NT2/D1 (cell line): ENCODE measurements around the gene TMEM126B.

ENCODE experiments used
- DNase-seq: peaks from one replicate; pipeline ENCODE4 v3.0.0-alpha.2; 2011; ENCODE audit warnings: low read depth, low spot score
- H3K27me3 ChIP-seq: 2 replicates; pipeline ENCODE4 v1.6.0; 2011; ENCODE audit warnings: mild to moderate bottlenecking; ENCODE audit not compliant: insufficient read length, insufficient read depth
- H3K36me3 ChIP-seq: 2 replicates; pipeline ENCODE4 v1.6.1; 2011; ENCODE audit warnings: mild to moderate bottlenecking, low read length, mixed read lengths; ENCODE audit not compliant: insufficient read depth, insufficient read length
- H3K4me1 ChIP-seq: 2 replicates; pipeline ENCODE4 v1.5.1; 2011; ENCODE audit not compliant: insufficient read depth, insufficient read length
- H3K4me3 ChIP-seq: 2 replicates; pipeline ENCODE4 v1.5.1; 2011; ENCODE audit warnings: low read depth; ENCODE audit not compliant: insufficient read length
- H3K9ac ChIP-seq: 2 replicates; pipeline ENCODE4 v1.6.0; 2011; ENCODE audit warnings: low read depth; ENCODE audit not compliant: insufficient read length
- H3K9me3 ChIP-seq: 2 replicates; pipeline ENCODE4 v1.5.1; 2011; ENCODE audit warnings: mild to moderate bottlenecking, low read length; ENCODE audit not compliant: insufficient read depth
- SUZ12 ChIP-seq: IDR thresholded peaks from 2 replicates; pipeline ENCODE4 v1.6.1; 2011; ENCODE audit not compliant: insufficient read length, insufficient read depth; ENCODE audit errors: extremely low read depth
- YY1 ChIP-seq: IDR thresholded peaks from 2 replicates; pipeline ENCODE4 v1.6.1; 2011; ENCODE audit not compliant: insufficient read length, insufficient read depth
- ZNF274 ChIP-seq: IDR thresholded peaks from 2 replicates; pipeline ENCODE4 v1.6.1; 2011; ENCODE audit warnings: mild to moderate bottlenecking, low read depth, low read length

TMEM126B gene

GRCh38 chr11:85672105-85672902 is 43.9 kb downstream of the TMEM126B start:
- H3K36me3 ChIP-seq, result no peaks in the 10 kb centered on the region

DNA sequence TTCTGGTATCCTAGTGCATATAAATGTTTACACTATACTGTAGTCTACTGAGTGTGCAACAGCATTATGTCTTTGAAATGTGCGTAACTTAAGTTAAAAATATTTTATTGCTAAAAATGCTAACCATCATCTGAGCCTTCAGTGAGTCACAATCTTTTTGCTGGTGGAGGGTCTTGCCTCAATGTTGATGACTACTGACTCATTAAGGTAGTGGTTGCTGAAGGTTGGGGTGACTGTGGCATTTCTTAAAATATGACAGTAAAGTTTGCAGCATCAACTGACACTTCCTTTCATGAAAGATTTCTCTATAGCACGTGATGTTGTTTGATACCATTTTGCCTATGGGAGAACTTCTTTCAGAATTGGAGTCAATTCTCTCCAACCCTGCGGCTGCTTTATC is 45.0 kb downstream of the TMEM126B start:
- TF ChIP-seq YY1 (no peak), ZNF274 (no peak), SUZ12 (no peak)
- DNase-seq, result no peak
- peaks cover 16% of the 10 kb centered on the region; the same call in 1 of the 2 replicates for H3K9me3 ChIP-seq
- H3K4me3 ChIP-seq, result no peak overlapping the region
- no peaks in the 10 kb centered on the region for H3K4me1 ChIP-seq
- H3K27me3 ChIP-seq, result no peaks in the 10 kb centered on the region
- no peak overlapping the region for H3K9ac ChIP-seq
- H3K36me3 ChIP-seq, result no peaks in the 10 kb centered on the region

More at GRCh38 chr11:85672105-85672902, 43.9 kb downstream of the TMEM126B start:
- DNase-seq, result no peak
- Histone ChIP-seq H3K4me1 (no peaks in the 10 kb centered on the region), H3K9ac (no peak overlapping the region), H3K27me3 (no peaks in the 10 kb centered on the region), H3K9me3 (peaks cover 16% of the 10 kb centered on the region; the same call in 1 of the 2 replicates), H3K4me3 (no peak overlapping the region)
- TF ChIP-seq ZNF274 (no peak), SUZ12 (no peak), YY1 (no peak)

GRCh38 chr11:85679576-85679975 is 51.2 kb downstream of the TMEM126B start:
- H3K36me3 ChIP-seq, result no peaks in the 10 kb centered on the region
- H3K9me3 ChIP-seq, result no peaks in the 10 kb centered on the region
- H3K9ac ChIP-seq, result no peak overlapping the region
- TF ChIP-seq YY1 (no peak), ZNF274 (no peak)
- no peak for DNase-seq
- H3K4me3 ChIP-seq, result no peak overlapping the region
- H3K27me3 ChIP-seq, result no peaks in the 10 kb centered on the region
- H3K4me1 ChIP-seq, result no peaks in the 10 kb centered on the region

DNA sequence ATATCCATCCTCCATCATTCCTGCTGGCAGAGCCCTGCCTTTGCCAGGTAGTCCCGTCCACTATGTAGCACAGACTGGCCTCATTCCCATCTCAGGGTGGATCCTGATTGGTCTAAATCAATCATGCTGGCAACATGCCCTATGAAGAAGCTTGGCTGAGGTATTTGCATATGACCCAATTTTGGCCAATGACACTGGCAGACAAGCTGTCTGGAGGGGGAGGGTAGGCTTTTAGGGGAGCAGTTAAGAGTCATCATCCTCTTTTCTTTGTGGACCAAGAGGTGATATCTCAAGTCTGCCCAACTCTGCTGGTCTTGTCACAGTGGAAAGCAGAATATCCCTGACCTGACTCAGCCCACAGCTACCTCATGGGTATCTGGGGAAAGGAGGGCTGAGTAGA is 52.5 kb downstream of the TMEM126B start:
- no peak for DNase-seq
- H3K4me1 ChIP-seq, result no peaks in the 10 kb centered on the region
- no peak overlapping the region for H3K9ac ChIP-seq
- H3K9me3 ChIP-seq, result no peaks in the 10 kb centered on the region
- H3K27me3 ChIP-seq, result no peaks in the 10 kb centered on the region
- no peaks in the 10 kb centered on the region for H3K36me3 ChIP-seq
- TF ChIP-seq ZNF274 (no peak), YY1 (no peak), SUZ12 (no peak)
- H3K4me3 ChIP-seq, result no peak overlapping the region

DNA sequence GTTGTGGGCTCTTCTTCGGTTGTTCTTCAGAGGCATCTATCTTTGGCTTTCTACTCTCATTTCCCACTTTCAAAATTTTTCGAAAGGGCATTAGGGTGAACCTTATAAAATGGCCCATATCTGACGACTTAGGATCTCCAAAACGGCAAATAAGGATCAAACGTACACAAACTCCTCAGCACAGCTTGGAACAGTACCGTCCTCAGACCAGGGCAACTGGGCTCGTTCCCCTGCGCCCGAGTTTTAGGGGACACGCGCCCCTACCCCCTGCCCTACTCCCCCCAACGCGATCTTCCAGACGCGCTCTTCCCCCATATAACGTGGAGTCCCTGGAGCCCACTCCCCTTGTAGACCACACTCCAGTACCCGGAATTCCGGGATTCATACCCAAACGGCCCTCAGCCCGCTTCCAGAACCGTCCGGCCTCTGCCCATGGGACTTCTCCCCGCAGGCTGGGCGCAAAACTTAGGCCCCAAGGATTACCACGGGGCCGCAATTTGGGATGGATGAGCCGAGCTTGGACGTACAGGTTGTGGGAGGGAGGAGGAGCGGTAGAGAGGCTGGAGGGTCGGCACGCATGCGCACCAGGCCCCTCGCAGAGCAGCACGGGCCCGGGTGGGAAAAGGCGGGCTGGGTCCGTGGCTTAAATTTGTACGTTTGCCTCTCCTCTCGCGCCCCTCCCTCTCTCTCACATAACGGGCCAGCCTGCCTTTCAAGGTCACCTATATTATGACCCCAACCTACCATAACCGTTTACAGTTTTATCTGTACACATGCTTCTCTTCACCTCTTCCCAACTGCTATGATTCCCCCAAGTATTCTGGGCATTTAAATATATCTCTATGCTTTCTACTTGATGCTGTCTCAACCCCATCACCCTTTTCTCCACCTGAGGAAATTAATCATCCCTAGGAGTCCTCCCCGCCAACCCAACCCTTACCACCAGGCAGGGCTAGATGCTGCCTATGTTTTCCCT is 54.2 kb downstream of the TMEM126B start:
- no peak for DNase-seq
- Histone ChIP-seq H3K27me3 (no peaks in the 10 kb centered on the region), H3K4me1 (no peaks in the 10 kb centered on the region), H3K36me3 (no peaks in the 10 kb centered on the region), H3K9me3 (no peaks in the 10 kb centered on the region), H3K4me3 (no peak overlapping the region), H3K9ac (no peak overlapping the region)
- TF ChIP-seq ZNF274 (no peak), YY1 (no peak), SUZ12 (no peak)

DNA sequence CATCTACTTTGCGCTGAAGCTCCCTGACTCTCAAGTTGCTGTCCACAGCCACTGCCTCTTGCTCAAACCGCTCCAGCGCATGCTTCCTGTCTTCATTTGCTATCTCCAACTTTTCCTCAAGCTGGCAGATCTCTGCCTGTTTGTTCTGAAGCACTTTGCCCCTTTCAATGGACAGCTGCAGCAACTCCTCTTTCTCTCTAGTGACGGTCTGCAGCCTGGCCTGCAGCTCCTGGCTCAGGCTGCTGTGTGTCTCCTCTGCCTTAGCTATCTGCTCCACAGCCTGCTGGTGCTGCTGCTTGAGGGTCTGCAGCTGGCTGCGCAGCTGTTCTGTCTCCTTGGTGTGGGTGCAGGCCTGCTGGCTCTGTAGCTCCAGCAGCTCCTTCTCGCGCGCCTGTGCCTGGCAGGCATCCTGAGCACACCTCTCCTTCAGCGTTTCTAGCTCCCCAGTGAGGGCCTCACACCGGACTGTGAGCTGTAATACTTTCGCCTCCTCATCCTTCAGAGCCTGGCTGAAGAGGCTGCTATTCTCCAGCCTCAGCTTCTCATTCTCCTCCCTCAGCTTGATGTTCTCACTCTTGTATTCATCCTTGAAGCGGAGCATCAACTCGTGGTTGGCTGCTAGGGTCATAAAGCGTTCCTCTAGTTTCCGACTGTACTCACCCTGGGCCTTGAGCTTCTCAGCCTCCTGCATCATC is 56.9 kb downstream of the TMEM126B start:
- Histone ChIP-seq H3K9ac (peak overlapping the region; percentile 21), H3K9me3 (no peaks in the 10 kb centered on the region), H3K27me3 (no peaks in the 10 kb centered on the region), H3K4me3 (no peak overlapping the region), H3K36me3 (no peaks in the 10 kb centered on the region), H3K4me1 (no peaks in the 10 kb centered on the region)
- no peak for DNase-seq
- TF ChIP-seq SUZ12 (no peak), ZNF274 (no peak), YY1 (no peak)
